ENCODE measurements around the gene C8G. TPM values are rescaled to one million over a fixed set of nuclear protein-coding genes. Genes with fewer than 3 reads are reported as not detected.
A peak's percentile ranks its signal among the peaks of the same experiment; 100 is the strongest.

C8G gene
- total RNA-seq, 1 donor from 2014 or later, result 0.88 TPM

- DNase-seq (ENCODE audit: low read depth), result no peak
Measured at GRCh38 chr9:136964833-136965422, 19.9 kb downstream of the C8G start.

- DNase-seq (ENCODE audit: low read depth), result no peak
Measured at GRCh38 chr9:136965771-136966484, 20.9 kb downstream of the C8G start.

GRCh38 chr9:136968333-136969127 lies 23.5 kb downstream of the C8G start:
- no peak for DNase-seq (ENCODE audit: low read depth)

GRCh38 chr9:136969150-136969549 lies 24.1 kb downstream of the C8G start:
- DNase-seq (ENCODE audit: low read depth), result no peak

GRCh38 chr9:136969774-136970173 lies 24.7 kb downstream of the C8G start:
- no peak for DNase-seq (ENCODE audit: low read depth)

- no peak for DNase-seq (ENCODE audit: low read depth)
Measured at GRCh38 chr9:136970361-136970760, 25.3 kb downstream of the C8G start.

GRCh38 chr9:136971746-136972145 lies 26.7 kb downstream of the C8G start:
- no peak for DNase-seq (ENCODE audit: low read depth)

- DNase-seq (ENCODE audit: low read depth), result no peak
Measured at GRCh38 chr9:136972335-136972734, 27.3 kb downstream of the C8G start.

GRCh38 chr9:136972743-136973142 lies 27.7 kb downstream of the C8G start:
- DNase-seq (ENCODE audit: low read depth), result no peak

GRCh38 chr9:136973618-136974617 lies 28.9 kb downstream of the C8G start:
- no peak for DNase-seq (ENCODE audit: low read depth)

- peak; percentile 76 for DNase-seq (ENCODE audit: low read depth)
Measured at GRCh38 chr9:136974817-136975535, 29.9 kb downstream of the C8G start.

- DNase-seq (ENCODE audit: low read depth), result peak; percentile 84
Measured at GRCh38 chr9:136975644-136976043, 30.6 kb downstream of the C8G start.

- DNase-seq (ENCODE audit: low read depth), result peak; percentile 76
Measured at GRCh38 chr9:136977223-136977622, 32.2 kb downstream of the C8G start, which contains the start of gene PTGDS. TSS of gene PTGDS (plus strand) at chr9:136977504. CDS start at chr9:136977579, 75 bp downstream.

- DNase-seq (ENCODE audit: low read depth), result no peak
Measured at GRCh38 chr9:136977649-136978072, 32.6 kb downstream of the C8G start.

GRCh38 chr9:136978073-136978864 lies 33.2 kb downstream of the C8G start:
- peak; percentile 55 for DNase-seq (ENCODE audit: low read depth)

GRCh38 chr9:136978865-136979544 lies 34.0 kb downstream of the C8G start:
- no peak for DNase-seq (ENCODE audit: low read depth)

- no peak for DNase-seq (ENCODE audit: low read depth)
Measured at GRCh38 chr9:136979769-136980587, 34.9 kb downstream of the C8G start.
